GM23338 (cell line): ENCODE data around the gene GUCD1. TPM values are rescaled to one million over a fixed set of nuclear protein-coding genes. Genes with fewer than 3 reads are reported as not detected.

Source experiments
- ATAC-seq: fragments of 200-7000 bp; cut with Tn5 transposase; 3 replicates; pipeline ENCODE4 v1.9.1; 2020
- DNase-seq: peaks from one replicate; pipeline ENCODE4 v3.0.0-alpha.2; 2015; ENCODE audit warnings: low spot score
- H2AFZ ChIP-seq: fragments of 200-600 bp; sonication (generic); 2 replicates; pipeline ENCODE4 v1.8.0; 2016; ENCODE audit warnings: antibody characterized with exemption, mild to moderate bottlenecking, moderate library complexity
- H3F3A ChIP-seq: fragments of 200-600 bp; sonication (generic); replicated peaks from 2 replicates; pipeline ENCODE4 v1.8.0; 2017; ENCODE audit warnings: antibody characterized with exemption, mixed run types, low read depth
- H3K27ac ChIP-seq: fragments of 200-600 bp; sonication (generic); 2 replicates; pipeline ENCODE4 v1.6.1; 2016; ENCODE audit warnings: low read depth
- H3K27me3 ChIP-seq: fragments of 200-600 bp; sonication (generic); 2 replicates; pipeline ENCODE4 v1.8.0; 2016; ENCODE audit warnings: mild to moderate bottlenecking, mixed run types, moderate library complexity; ENCODE audit not compliant: insufficient read depth
- H3K36me3 ChIP-seq: fragments of 200-600 bp; sonication (generic); 2 replicates; pipeline ENCODE4 v1.8.0; 2016; ENCODE audit warnings: mild to moderate bottlenecking; ENCODE audit not compliant: insufficient read depth
- H3K4me1 ChIP-seq: fragments of 200-600 bp; sonication (generic); 2 replicates; pipeline ENCODE4 v1.8.0; 2016; ENCODE audit warnings: mild to moderate bottlenecking, moderate library complexity; ENCODE audit not compliant: insufficient read depth
- H3K4me2 ChIP-seq: fragments of 200-600 bp; sonication (generic); 2 replicates; pipeline ENCODE4 v1.7.1; 2017; ENCODE audit warnings: mixed run types
- H3K4me3 ChIP-seq: fragments of 200-600 bp; sonication (generic); 2 replicates; pipeline ENCODE4 v1.6.1; 2016; ENCODE audit warnings: mixed run types
- H3K79me2 ChIP-seq: fragments of 200-600 bp; sonication (generic); replicated peaks from 2 replicates; pipeline ENCODE4 v1.8.0; 2017; ENCODE audit warnings: mild to moderate bottlenecking; ENCODE audit not compliant: insufficient read depth
- H3K9me2 ChIP-seq: fragments of 200-600 bp; sonication (generic); 2 replicates; pipeline ENCODE4 v1.8.0; 2017; ENCODE audit not compliant: insufficient read depth
- H4K20me1 ChIP-seq: fragments of 200-600 bp; sonication (generic); replicated peaks from 2 replicates; pipeline ENCODE4 v1.8.0; 2017; ENCODE audit warnings: mild to moderate bottlenecking; ENCODE audit not compliant: insufficient read depth
- H3K27ac Mint-ChIP-seq: 2 replicates; pipeline ENCODE4 v1.8.0; 2020; ENCODE audit warnings: inconsistent platforms, mild to moderate bottlenecking, moderate library complexity, mixed read lengths
- H3K27me3 Mint-ChIP-seq: 3 replicates; pipeline ENCODE4 v1.8.0; 2022; ENCODE audit warnings: low read depth, mild to moderate bottlenecking, moderate library complexity, mixed read lengths, inconsistent platforms; ENCODE audit not compliant: insufficient read depth, poor library complexity
- H3K36me3 Mint-ChIP-seq: 3 replicates; pipeline ENCODE4 v1.8.0; 2021; ENCODE audit warnings: low read depth, mild to moderate bottlenecking, inconsistent platforms, moderate library complexity, mixed read lengths
- H3K4me1 Mint-ChIP-seq: 3 replicates; pipeline ENCODE4 v1.8.0; 2020; ENCODE audit warnings: mild to moderate bottlenecking, inconsistent platforms, mixed read lengths
- H3K4me3 Mint-ChIP-seq: 3 replicates; pipeline ENCODE4 v1.8.0; 2021; ENCODE audit warnings: moderate library complexity, mild to moderate bottlenecking, inconsistent platforms, mixed read lengths
- H3K9me3 Mint-ChIP-seq: 3 replicates; pipeline ENCODE4 v1.8.0; 2020; ENCODE audit warnings: moderate library complexity, mild to moderate bottlenecking, inconsistent platforms, mixed read lengths
- CREB1 ChIP-seq: fragments of 250-450 bp; sonication (Bioruptor Pico); IDR thresholded peaks from 2 replicates; pipeline ENCODE4 v1.5.0; 2020; ENCODE audit warnings: low read depth, mild to moderate bottlenecking, moderate library complexity
- CTCF ChIP-seq, 2 experiments: fragments of 200-600 bp in 1 of 2; sonication (generic) in 1 of 2; conservative IDR thresholded peaks; 2 replicates each; pipeline versions ENCODE4 v1.5.1 to v1.6.1; 2016 to 2017; ENCODE audit warnings: antibody characterized with exemption in 2 of 2, low read depth in 2 of 2, mild to moderate bottlenecking in 2 of 2, moderate library complexity in 1 of 2
- EZH2phosphoT487 ChIP-seq: fragments of 200-600 bp; sonication (generic); IDR thresholded peaks from one replicate; pipeline ENCODE4 v1.8.1; 2018; ENCODE audit warnings: antibody characterized with exemption; ENCODE audit not compliant: unreplicated experiment
- JUNB ChIP-seq: IDR thresholded peaks from one replicate; pipeline ENCODE4 v1.6.1; 2016; ENCODE audit warnings: antibody characterized with exemption; ENCODE audit not compliant: unreplicated experiment
- NANOG ChIP-seq: IDR thresholded peaks from 2 replicates; pipeline ENCODE4 v1.6.1; 2016; ENCODE audit warnings: antibody characterized with exemption, borderline replicate concordance
- POLR2AphosphoS5 ChIP-seq: IDR thresholded peaks from 2 replicates; pipeline ENCODE4 v1.6.1; 2016; ENCODE audit warnings: antibody characterized with exemption, low read depth
- ZNF114 ChIP-seq: fragments of 250-450 bp; sonication (Bioruptor Pico); IDR thresholded peaks from 2 replicates; pipeline ENCODE4 v1.5.0; 2020; ENCODE audit warnings: mild to moderate bottlenecking, moderate library complexity
- ZNF331 ChIP-seq: fragments of 250-450 bp; sonication (Bioruptor Pico); IDR thresholded peaks from 2 replicates; pipeline ENCODE4 v1.5.0; 2020; ENCODE audit warnings: low read depth, mild to moderate bottlenecking, moderate library complexity
- ZNF462 ChIP-seq: fragments of 250-450 bp; sonication (Bioruptor Pico); IDR thresholded peaks from 2 replicates; pipeline ENCODE4 v1.5.0; 2020; ENCODE audit warnings: mild to moderate bottlenecking, moderate library complexity
- polyA plus RNA-seq: library from polyadenylated mRNA; unstranded; fragments of >200 nt; fragmentation: Nextera tagmentation; extraction: Ambion mirVana; gene quantifications from 2 replicates; pipeline ENCODE4 v1.2.1, GENCODE V29; 2016
- total RNA-seq: library from RNA; depleted of rRNA; stranded (reverse); fragments of >200 nt; shearing (Covaris generic); gene quantifications from 2 replicates; pipeline ENCODE4 v1.2.3, GENCODE V29; 2014
- TF ChIP-seq, protein P1 (sequence below): IDR thresholded peaks from one replicate; pipeline ENCODE4 v1.6.1; 2018; ENCODE audit warnings: antibody characterized with exemption; ENCODE audit not compliant: unreplicated experiment

GUCD1 gene
- total and polyA plus RNA-seq, 2 experiments from 2014 or later: 39.0 to 106 TPM

DNA sequence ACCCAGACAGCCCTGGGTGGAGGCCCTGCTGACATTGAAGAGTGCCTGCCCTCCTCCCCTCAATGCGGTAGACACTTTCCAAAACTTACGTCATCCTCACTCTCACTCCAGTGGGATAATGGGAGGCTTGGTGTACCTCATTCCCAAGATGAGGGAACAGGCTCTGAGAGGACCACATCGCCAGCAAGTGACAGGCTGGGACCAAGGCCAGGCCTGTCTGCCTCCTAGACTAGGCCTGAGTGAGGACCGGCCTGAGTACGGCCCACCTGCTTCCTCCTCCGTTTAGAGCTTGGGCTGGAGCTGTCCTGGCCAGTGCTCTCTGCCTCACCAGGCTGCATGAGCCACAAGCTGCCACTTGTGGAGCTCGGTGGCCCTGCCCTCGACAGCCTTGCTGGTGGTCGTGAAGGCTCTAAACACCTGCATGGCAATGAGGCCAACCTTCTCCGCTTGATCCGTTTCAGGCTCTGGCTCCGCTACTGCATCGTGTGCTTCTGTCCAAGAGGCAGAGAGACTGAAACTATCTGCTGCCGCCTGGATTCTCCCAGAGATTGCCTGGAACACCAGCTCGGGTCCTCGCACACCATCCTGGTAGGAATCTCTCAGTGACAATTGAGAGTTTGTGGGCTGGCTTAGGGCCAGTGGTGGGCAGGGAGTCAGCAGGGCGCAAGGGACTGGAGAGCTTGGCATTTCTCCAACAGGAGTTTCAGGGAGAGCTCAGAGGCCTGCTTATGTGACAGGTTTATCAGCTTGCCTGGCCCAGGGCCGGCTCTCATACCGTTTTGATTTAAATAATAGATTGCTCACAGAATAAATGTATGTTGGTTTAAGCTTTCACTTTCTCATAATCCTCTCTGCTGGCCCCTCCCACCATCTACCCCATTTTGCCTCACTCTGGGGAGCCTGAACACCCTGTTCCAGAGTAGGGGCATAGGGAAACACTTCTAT, 28.6 kb upstream of the GUCD1 start:
- Histone ChIP-seq H2AFZ (no peak overlapping the region), H3K4me2 (no peak overlapping the region), H4K20me1 (0 out of 2 replicates have a peak, but pooled peaks cover 5% of the 10 kb centered on the region), H3K4me1 (no peaks in the 10 kb centered on the region), H3K27me3 (no peaks in the 10 kb centered on the region), H3K4me3 (no peak overlapping the region), H3K27ac (no peak overlapping the region), H3F3A (0 out of 2 replicates have a peak, but pooled peaks cover 5% of the 10 kb centered on the region), H3K79me2 (no peaks in the 10 kb centered on the region), H3K9me2 (no peaks in the 10 kb centered on the region), H3K36me3 (no peaks in the 10 kb centered on the region)
- H3K4me1 Mint-ChIP-seq: no peaks in the 10 kb centered on the region; the same call in 2 of the 3 replicates
- H3K36me3 Mint-ChIP-seq: no peaks in the 10 kb centered on the region
- H3K27ac Mint-ChIP-seq: no peak overlapping the region
- TF ChIP-seq ZNF462 (CRISPR knock-in tag) (no peak), EZH2phosphoT487 (no peak), ZNF114 (no peak), POLR2AphosphoS5 (no peak), ZNF331 (CRISPR knock-in tag) (no peak), JUNB (no peak), CTCF (conservative IDR thresholded peaks at IDR 0.05; ENCODE audit: low read depth in 2 of 2) (no peak), NANOG (no peak), CREB1 (CRISPR knock-in tag) (no peak)
- TF ChIP-seq, protein P1, sequence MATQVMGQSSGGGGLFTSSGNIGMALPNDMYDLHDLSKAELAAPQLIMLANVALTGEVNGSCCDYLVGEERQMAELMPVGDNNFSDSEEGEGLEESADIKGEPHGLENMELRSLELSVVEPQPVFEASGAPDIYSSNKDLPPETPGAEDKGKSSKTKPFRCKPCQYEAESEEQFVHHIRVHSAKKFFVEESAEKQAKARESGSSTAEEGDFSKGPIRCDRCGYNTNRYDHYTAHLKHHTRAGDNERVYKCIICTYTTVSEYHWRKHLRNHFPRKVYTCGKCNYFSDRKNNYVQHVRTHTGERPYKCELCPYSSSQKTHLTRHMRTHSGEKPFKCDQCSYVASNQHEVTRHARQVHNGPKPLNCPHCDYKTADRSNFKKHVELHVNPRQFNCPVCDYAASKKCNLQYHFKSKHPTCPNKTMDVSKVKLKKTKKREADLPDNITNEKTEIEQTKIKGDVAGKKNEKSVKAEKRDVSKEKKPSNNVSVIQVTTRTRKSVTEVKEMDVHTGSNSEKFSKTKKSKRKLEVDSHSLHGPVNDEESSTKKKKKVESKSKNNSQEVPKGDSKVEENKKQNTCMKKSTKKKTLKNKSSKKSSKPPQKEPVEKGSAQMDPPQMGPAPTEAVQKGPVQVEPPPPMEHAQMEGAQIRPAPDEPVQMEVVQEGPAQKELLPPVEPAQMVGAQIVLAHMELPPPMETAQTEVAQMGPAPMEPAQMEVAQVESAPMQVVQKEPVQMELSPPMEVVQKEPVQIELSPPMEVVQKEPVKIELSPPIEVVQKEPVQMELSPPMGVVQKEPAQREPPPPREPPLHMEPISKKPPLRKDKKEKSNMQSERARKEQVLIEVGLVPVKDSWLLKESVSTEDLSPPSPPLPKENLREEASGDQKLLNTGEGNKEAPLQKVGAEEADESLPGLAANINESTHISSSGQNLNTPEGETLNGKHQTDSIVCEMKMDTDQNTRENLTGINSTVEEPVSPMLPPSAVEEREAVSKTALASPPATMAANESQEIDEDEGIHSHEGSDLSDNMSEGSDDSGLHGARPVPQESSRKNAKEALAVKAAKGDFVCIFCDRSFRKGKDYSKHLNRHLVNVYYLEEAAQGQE: no peak
- H3K27me3 Mint-ChIP-seq: peaks cover 1% of the 10 kb centered on the region
- no peak overlapping the region for H3K4me3 Mint-ChIP-seq
- no peaks in the 10 kb centered on the region for H3K9me3 Mint-ChIP-seq
- ATAC-seq: peak; percentile 13; the same call in 1 of the 3 replicates
- no peak for DNase-seq
